Keratinocyte (primary cell): ENCODE data around the gene ORMDL3. TPM values are rescaled to one million over a fixed set of nuclear protein-coding genes. Genes with fewer than 3 reads are reported as not detected.

Experiments used
- DNase-seq: peaks from one replicate; pipeline ENCODE4 v3.0.0-alpha.2; 2011; ENCODE audit warnings: low read depth, missing footprints, low spot score
- FAIRE-seq: peaks from 2 replicates; lab custom pipeline; 2011; peaks lifted over from hg19 to GRCh38; lab: Jason Lieb, UNC
- H2AFZ ChIP-seq: 2 replicates; pipeline ENCODE4 v1.6.0; 2012; ENCODE audit warnings: low read length, control low read depth, inconsistent platforms; ENCODE audit not compliant: control insufficient read depth
- H3K27ac ChIP-seq: 2 replicates; pipeline ENCODE4 v1.5.1; 2011; ENCODE audit warnings: low read length; ENCODE audit not compliant: control insufficient read depth, insufficient read depth
- H3K27me3 ChIP-seq: 3 replicates; pipeline ENCODE4 v1.6.0; 2011; ENCODE audit warnings: low read length; ENCODE audit not compliant: control insufficient read depth, insufficient read depth; ENCODE audit errors: extremely low read depth
- H3K36me3 ChIP-seq, 2 experiments: 2 replicates in 1 of 2; 3 replicates in 1 of 2; pipeline ENCODE4 v1.5.1; 2011; ENCODE audit warnings: low read length in 2 of 2, mild to moderate bottlenecking in 1 of 2; ENCODE audit not compliant: control insufficient read depth in 2 of 2, insufficient read depth in 2 of 2; ENCODE audit errors: extremely low read depth in 1 of 2
- H3K4me1 ChIP-seq: 3 replicates; pipeline ENCODE4 v1.5.1; 2011; ENCODE audit warnings: low read length; ENCODE audit not compliant: control insufficient read depth, insufficient read depth; ENCODE audit errors: extremely low read depth
- H3K4me2 ChIP-seq: 3 replicates; pipeline ENCODE4 v1.6.0; 2011; ENCODE audit warnings: low read depth, low read length; ENCODE audit not compliant: control insufficient read depth, insufficient read depth; ENCODE audit errors: extremely low read depth
- H3K4me3 ChIP-seq, 3 experiments: fragments of 200-600 bp in 1 of 3; sonication (generic) in 1 of 3; 2 replicates in 2 of 3; 3 replicates in 1 of 3; pipeline ENCODE4 v1.5.1; 2011 to 2016; ENCODE audit warnings: low read length in 3 of 3, mild to moderate bottlenecking in 3 of 3, control low read depth in 2 of 3, inconsistent platforms in 1 of 3, low read depth in 1 of 3, mixed read lengths in 1 of 3, mixed run types in 1 of 3, moderate library complexity in 1 of 3; ENCODE audit not compliant: control insufficient read depth in 2 of 3, insufficient read depth in 2 of 3; ENCODE audit errors: extremely low read depth in 1 of 3
- H3K79me2 ChIP-seq: 2 replicates; pipeline ENCODE4 v1.6.0; 2012; ENCODE audit warnings: low read length; ENCODE audit not compliant: control insufficient read depth, insufficient read depth
- H3K9ac ChIP-seq: 3 replicates; pipeline ENCODE4 v1.6.0; 2011; ENCODE audit warnings: low read length; ENCODE audit not compliant: control insufficient read depth, insufficient read depth; ENCODE audit errors: extremely low read depth
- H3K9me1 ChIP-seq: 3 replicates; pipeline ENCODE4 v1.6.0; 2011; ENCODE audit warnings: low read length; ENCODE audit not compliant: control insufficient read depth, insufficient read depth; ENCODE audit errors: extremely low read depth
- H3K9me3 ChIP-seq: 2 replicates; pipeline ENCODE4 v1.5.1; 2012; ENCODE audit warnings: low read depth, low read length; ENCODE audit not compliant: control insufficient read depth
- H4K20me1 ChIP-seq: 3 replicates; pipeline ENCODE4 v1.6.0; 2011; ENCODE audit warnings: low read length; ENCODE audit not compliant: control insufficient read depth, insufficient read depth; ENCODE audit errors: extremely low read depth
- CTCF ChIP-seq, 3 experiments: IDR thresholded peaks in 1 of 3; conservative IDR thresholded peaks in 1 of 3; optimal IDR thresholded peaks in 1 of 3; 2 replicates in 2 of 3; 3 replicates in 1 of 3; pipeline versions ENCODE3 to v1.5.1; 2011; ENCODE audit warnings: low read length in 3 of 3, mild to moderate bottlenecking in 3 of 3, moderate library complexity in 2 of 3, control low read depth in 1 of 3, inconsistent platforms in 1 of 3; ENCODE audit not compliant: insufficient read depth in 2 of 3; ENCODE audit errors: extremely low read depth in 1 of 3
- EZH2 ChIP-seq: IDR thresholded peaks from one replicate; pipeline ENCODE4 v1.6.1; 2012; ENCODE audit warnings: inconsistent platforms, mild to moderate bottlenecking, low read length, moderate library complexity
- dilution Hi-C: fragments of 300-500 bp; cut with MboI; formaldehyde crosslinking; loops from one replicate; pipeline ENCODE4 v1.7.0; 2020; ENCODE audit warnings: low sequenced_read_pairs; ENCODE audit not compliant: extremely low pct_ligation_motif_present
- polyA plus RNA-seq, 5 experiments: library from polyadenylated mRNA; depleted of rRNA in 3 of 5; stranded (reverse) in 3 of 5; stranded (forward) in 1 of 5; unstranded in 1 of 5; fragments of >200 nt; gene quantifications; 1 replicate in 1 of 5; 2 replicates in 3 of 5; 3 replicates in 1 of 5; pipeline versions ENCODE4 v1.2.1 to v1.2.3, GENCODE V29; 2011 to 2012; ENCODE audit warnings: missing spikeins in 2 of 5, low read depth in 1 of 5, low replicate concordance in 1 of 5

The ORMDL3 gene
- polyA plus RNA-seq, 1 donor (not counting 4 experiments of a cell fraction or from before 2014, with no cell fraction given) = 36.3 TPM

DNA sequence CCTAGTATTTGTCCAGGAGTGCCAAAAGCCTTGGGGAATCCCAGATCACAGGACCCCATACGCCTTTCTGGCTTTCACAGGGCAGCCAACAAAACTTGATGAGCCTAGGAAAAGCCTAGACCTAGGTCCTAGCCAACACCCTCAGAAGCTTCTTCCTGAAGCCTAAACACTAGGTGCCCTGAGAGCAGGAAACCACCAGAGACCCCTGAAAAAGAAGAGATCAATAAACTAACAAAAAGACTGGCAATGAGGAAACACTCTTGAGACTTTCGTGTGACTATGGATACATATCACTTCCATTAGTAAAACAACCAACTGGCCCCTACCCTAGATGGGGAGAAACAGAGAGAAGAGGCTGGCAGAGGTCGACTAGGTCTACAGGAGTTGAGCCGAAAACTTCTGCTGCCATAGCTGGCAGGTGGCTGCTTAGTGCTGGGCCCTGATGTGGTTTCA, 1.2 kb downstream of the ORMDL3 start:
- no peaks in the 10 kb centered on the region for H3K27me3 ChIP-seq
- H3K9ac ChIP-seq = peak overlapping the region; percentile 78
- no peak for DNase-seq
- H3K9me1 ChIP-seq = peaks cover 6% of the 10 kb centered on the region
- H2AFZ ChIP-seq = no peak overlapping the region
- FAIRE-seq = no peak
- peaks cover 4% of the 10 kb centered on the region for H4K20me1 ChIP-seq
- H3K36me3 ChIP-seq = peaks cover 18 to 19% of the 10 kb centered on the region in 2 experiments
- peak overlapping the region; percentile 74 to 78 (median 74) for H3K4me3 ChIP-seq
- no peak overlapping the region for H3K27ac ChIP-seq
- no peaks in the 10 kb centered on the region for H3K9me3 ChIP-seq
- dilution Hi-C loops = no loop called here
- H3K79me2 ChIP-seq = peaks cover 23% of the 10 kb centered on the region
- no peak for TF ChIP-seq EZH2
- TF ChIP-seq CTCF (optimal IDR thresholded peaks at IDR 0.05 in 1 of 3, IDR thresholded peaks at IDR 0.05 in 1 of 3, conservative IDR thresholded peaks at IDR 0.05 in 1 of 3; ENCODE audit: extremely low read depth in 1 of 3, insufficient read depth in 2 of 3, low read length in 3 of 3) = no peak
- H3K4me1 ChIP-seq = peaks cover 40% of the 10 kb centered on the region
- H3K4me2 ChIP-seq = peak overlapping the region; percentile 67

- Histone ChIP-seq H3K27me3 (no peaks in the 10 kb centered on the region), H3K9me1 (peaks cover 6% of the 10 kb centered on the region), H3K9ac (peak overlapping the region; percentile 18), H2AFZ (no peak overlapping the region), H3K27ac (no peak overlapping the region), H3K36me3 (peaks cover 20 to 24% of the 10 kb centered on the region in 2 experiments), H3K9me3 (no peaks in the 10 kb centered on the region), H3K4me3 (no peak overlapping the region), H3K4me2 (peak overlapping the region; percentile 67), H3K79me2 (peaks cover 23% of the 10 kb centered on the region), H4K20me1 (peaks cover 4% of the 10 kb centered on the region), H3K4me1 (peaks cover 38% of the 10 kb centered on the region)
- FAIRE-seq (no peak), DNase-seq (no peak)
- no peak for TF ChIP-seq EZH2
- dilution Hi-C loops = no loop called here
These were observed 1.9 kb downstream of the ORMDL3 start for GRCh38 chr17:39925282-39926134.
